GM10266 (cell line): Measurements from ENCODE around the gene IFI44.

Experiments
- DNase-seq: peaks from one replicate; pipeline ENCODE4 v3.0.0; 2012; ENCODE audit errors: extremely low spot score
- CTCF ChIP-seq: IDR thresholded peaks from 2 replicates; pipeline ENCODE4 v1.5.1; 2012; ENCODE audit warnings: mild to moderate bottlenecking, low read depth; ENCODE audit not compliant: control insufficient read depth, insufficient read depth; ENCODE audit errors: missing control alignments

IFI44 gene

GRCh38 chr1:78667939-78668338, 18.3 kb downstream of the IFI44 start:
- TF ChIP-seq CTCF: no peak
- no peak for DNase-seq

- no peak for DNase-seq
- no peak for TF ChIP-seq CTCF
Observed at GRCh38 chr1:78668427-78668826, 18.8 kb downstream of the IFI44 start.

GRCh38 chr1:78672428-78672827, 22.8 kb downstream of the IFI44 start:
- DNase-seq: no peak
- no peak for TF ChIP-seq CTCF

- no peak for TF ChIP-seq CTCF
- no peak for DNase-seq
Observed at GRCh38 chr1:78673120-78673519, 23.5 kb downstream of the IFI44 start.

GRCh38 chr1:78676347-78676982, 26.8 kb downstream of the IFI44 start:
- TF ChIP-seq CTCF: peak; percentile 66
- peak; percentile 30 for DNase-seq

GRCh38 chr1:78676993-78677392, 27.4 kb downstream of the IFI44 start:
- no peak for TF ChIP-seq CTCF
- DNase-seq: no peak

GRCh38 chr1:78677788-78678187, 28.2 kb downstream of the IFI44 start:
- TF ChIP-seq CTCF: no peak
- no peak for DNase-seq
